Measurements from ENCODE around the gene CYB5RL. TPM values are rescaled to one million over a fixed set of nuclear protein-coding genes. Genes with fewer than 3 reads are reported as not detected.

The CYB5RL gene
- total and polyA plus RNA-seq, 12 donors = 2.7 to 21.6 (median 10.3) TPM

DNA sequence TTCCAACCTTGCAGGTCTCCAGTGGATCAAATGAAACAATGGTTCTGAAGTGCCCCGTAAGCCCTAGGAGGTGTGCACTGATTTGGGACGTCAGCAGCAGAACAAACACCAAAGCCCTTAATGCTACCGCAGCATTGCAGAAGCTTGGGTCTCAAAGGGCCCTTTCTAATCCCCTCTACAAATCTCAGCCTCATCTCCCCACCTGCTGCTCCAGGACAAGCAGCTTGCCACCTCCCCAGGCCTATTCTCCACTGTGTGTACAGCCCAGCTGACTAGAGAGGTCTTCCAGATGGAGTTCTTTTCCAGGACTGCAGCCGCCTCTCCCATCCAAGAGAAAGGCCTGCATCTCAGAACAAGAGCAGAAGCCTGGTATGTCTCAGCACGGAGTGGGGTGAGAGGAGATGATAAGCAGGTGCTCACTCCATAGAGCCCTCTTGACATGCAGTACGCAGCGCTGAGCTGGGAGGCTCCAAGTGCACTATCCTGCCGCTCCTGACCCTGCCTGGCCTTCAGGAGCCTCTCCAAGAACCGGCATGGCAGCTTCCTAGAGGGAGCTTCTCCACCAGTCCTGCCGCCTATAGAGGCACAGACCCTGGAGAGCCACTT lies 46.4 kb upstream of the CYB5RL start:
- no peak for DNase-seq
- intact Hi-C loops (cut with DNase I) = no loop called here
- H3K4me1 ChIP-seq (replicated peaks in 1 of 2) = peaks cover 24 to 33% of the 10 kb centered on the region in 2 donors

DNA sequence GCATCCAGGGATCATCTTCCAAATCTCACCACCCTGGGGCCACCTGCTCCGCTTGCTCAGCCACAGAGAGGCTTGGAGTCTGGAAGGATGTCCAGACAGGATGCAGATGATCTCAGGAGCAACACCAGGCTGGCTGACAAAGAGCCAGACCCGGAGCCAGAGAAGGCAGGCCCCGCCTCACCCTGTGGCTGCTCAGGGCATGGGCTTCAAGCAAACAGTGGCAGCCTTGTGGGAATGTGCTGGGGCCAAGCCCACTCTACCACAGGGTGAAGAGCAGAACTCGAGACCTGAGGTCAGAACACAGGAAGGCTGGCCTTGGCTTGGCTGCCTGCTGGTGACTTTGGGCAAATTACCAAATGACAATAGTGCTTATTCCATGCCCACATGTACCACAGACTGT lies 45.7 kb upstream of the CYB5RL start:
- Histone ChIP-seq H3K4me3 (no peak overlapping the region), H3K27me3 (no peaks in the 10 kb centered on the region), H3K36me3 (replicated peaks in 1 of 2) (peaks cover 0 to 26% of the 10 kb centered on the region in 2 donors), H3K4me1 (replicated peaks in 1 of 2) (peaks cover 19 to 26% of the 10 kb centered on the region in 2 donors), H3K9me3 (replicated peaks in 1 of 3) (no peaks in the 10 kb centered on the region), H3K27ac (peak overlapping the region in 2 of 5 donors; percentile 36 to 89)
- TF ChIP-seq POLR2A (IDR thresholded peaks at IDR 0.05) = no peak
- TF ChIP-seq, protein P1, sequence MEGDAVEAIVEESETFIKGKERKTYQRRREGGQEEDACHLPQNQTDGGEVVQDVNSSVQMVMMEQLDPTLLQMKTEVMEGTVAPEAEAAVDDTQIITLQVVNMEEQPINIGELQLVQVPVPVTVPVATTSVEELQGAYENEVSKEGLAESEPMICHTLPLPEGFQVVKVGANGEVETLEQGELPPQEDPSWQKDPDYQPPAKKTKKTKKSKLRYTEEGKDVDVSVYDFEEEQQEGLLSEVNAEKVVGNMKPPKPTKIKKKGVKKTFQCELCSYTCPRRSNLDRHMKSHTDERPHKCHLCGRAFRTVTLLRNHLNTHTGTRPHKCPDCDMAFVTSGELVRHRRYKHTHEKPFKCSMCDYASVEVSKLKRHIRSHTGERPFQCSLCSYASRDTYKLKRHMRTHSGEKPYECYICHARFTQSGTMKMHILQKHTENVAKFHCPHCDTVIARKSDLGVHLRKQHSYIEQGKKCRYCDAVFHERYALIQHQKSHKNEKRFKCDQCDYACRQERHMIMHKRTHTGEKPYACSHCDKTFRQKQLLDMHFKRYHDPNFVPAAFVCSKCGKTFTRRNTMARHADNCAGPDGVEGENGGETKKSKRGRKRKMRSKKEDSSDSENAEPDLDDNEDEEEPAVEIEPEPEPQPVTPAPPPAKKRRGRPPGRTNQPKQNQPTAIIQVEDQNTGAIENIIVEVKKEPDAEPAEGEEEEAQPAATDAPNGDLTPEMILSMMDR (IDR thresholded peaks at IDR 0.05) = no peak
- intact Hi-C loops (cut with DNase I) = no loop called here
- DNase-seq = peak in 3 of 7 donors; percentile 49 to 63 (median 63)
- WGBS, 4 donors = 57 to 63% (median 60%) methylated on average over 2 to 4 of the region's 4 CpGs

More for the DNA sequence above, 46.4 kb upstream of the CYB5RL start:
- Histone ChIP-seq H3K36me3 (replicated peaks in 1 of 2) (peaks cover 0 to 31% of the 10 kb centered on the region in 2 donors), H3K27me3 (no peaks in the 10 kb centered on the region), H3K9me3 (replicated peaks in 1 of 3) (no peaks in the 10 kb centered on the region), H3K27ac (peak overlapping the region in 2 of 5 donors; percentile 36 to 89), H3K4me3 (no peak overlapping the region)
- TF ChIP-seq POLR2A (IDR thresholded peaks at IDR 0.05) = no peak
- TF ChIP-seq, protein P1 (IDR thresholded peaks at IDR 0.05) = no peak
- 79 to 91% (median 84%) methylated on average over 9 to 10 of the region's 10 CpGs for WGBS, 4 donors

DNA sequence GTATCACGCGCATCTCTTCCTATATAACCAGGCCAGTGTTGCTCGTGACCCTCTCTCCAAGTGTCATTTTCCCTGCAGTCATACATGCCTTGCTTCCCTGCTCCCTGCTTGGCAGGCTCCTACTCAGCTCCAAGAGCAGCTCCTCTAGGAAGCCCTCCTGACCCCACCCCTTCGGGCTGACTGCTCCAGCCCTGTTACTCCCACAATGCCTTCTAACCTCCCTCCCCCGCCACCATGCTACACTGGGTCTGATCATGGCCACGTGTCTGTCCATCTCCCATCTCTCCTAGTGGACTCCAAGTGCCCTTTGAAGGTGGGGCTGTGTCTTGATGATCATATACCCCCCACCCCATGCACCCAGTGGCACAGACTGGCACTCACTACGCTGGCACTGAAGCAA lies 44.8 kb upstream of the CYB5RL start:
- peaks cover 10 to 17% of the 10 kb centered on the region in 2 donors for H3K4me1 ChIP-seq (replicated peaks in 1 of 2)
- H3K9me3 ChIP-seq (replicated peaks in 1 of 3) = no peaks in the 10 kb centered on the region
- intact Hi-C loops (cut with DNase I) = no loop called here
- 88 to 94% (median 89%) methylated on average over 7 of the region's 7 CpGs for WGBS, 4 donors
- no peak overlapping the region for H3K27ac ChIP-seq
- no peak for TF ChIP-seq POLR2A (IDR thresholded peaks at IDR 0.05)
- TF ChIP-seq, protein P1 (IDR thresholded peaks at IDR 0.05) = no peak
- DNase-seq = no peak
- H3K36me3 ChIP-seq (replicated peaks in 1 of 2) = peaks cover 0 to 27% of the 10 kb centered on the region in 2 donors
- no peak overlapping the region for H3K4me3 ChIP-seq
- no peaks in the 10 kb centered on the region for H3K27me3 ChIP-seq

DNA sequence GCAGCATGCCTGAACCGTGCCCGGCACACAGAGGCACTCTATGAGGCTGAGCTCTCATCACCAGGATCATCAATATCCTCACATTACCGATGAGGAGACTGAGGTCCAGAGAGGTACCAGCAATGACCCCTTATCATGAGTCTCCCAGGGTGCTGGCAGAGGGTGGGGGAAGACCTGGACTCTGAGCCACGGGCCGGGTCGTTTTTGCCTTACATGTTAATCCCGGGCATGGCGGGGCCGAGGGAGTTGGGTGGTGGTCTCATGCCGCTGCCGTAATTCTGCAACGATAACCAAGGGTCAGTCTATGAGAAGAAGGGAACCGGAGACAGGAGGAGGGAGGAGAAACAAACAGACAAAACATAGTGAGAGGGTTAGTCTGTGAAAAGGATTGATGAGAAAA lies 43.2 kb upstream of the CYB5RL start:
- no peak for DNase-seq
- Histone ChIP-seq H3K9me3 (replicated peaks in 1 of 3) (no peaks in the 10 kb centered on the region), H3K4me1 (replicated peaks in 1 of 2) (peaks cover 10 to 16% of the 10 kb centered on the region in 2 donors), H3K27me3 (no peaks in the 10 kb centered on the region), H3K27ac (no peak overlapping the region), H3K36me3 (replicated peaks in 1 of 2) (peaks cover 0 to 40% of the 10 kb centered on the region in 2 donors), H3K4me3 (no peak overlapping the region)
- intact Hi-C loops (cut with DNase I) = no loop called here
- TF ChIP-seq, protein P1 (IDR thresholded peaks at IDR 0.05) = no peak
- WGBS, 4 donors = 89 to 94% (median 92%) methylated on average over 13 of the region's 13 CpGs
